Renal pelvis (tissue), 12 donors: ENCODE data around the gene PTGER1. TPM values are rescaled to one million over a fixed set of nuclear protein-coding genes. Genes with fewer than 3 reads are reported as not detected.

ENCODE experiments used
- DNase-seq: peaks from one replicate; pipeline ENCODE4 v3.0.0-alpha.2; 2013
- long read RNA-seq, 16 experiments: transcript quantifications; one replicate each; lab custom pipeline, GENCODE V29; 2026
- polyA plus RNA-seq, 3 donors: library from polyadenylated mRNA; unstranded; fragments of 120-200 nt; gene quantifications; one replicate each; pipeline ENCODE4 v1.2.1, GENCODE V29; 2013; ENCODE audit not compliant: insufficient read length in 3 of 3

PTGER1 gene
- polyA plus RNA-seq = 1 to 10 TPM; 5.6 to 7.0 (median 6.3) TPM
- long read RNA-seq, donor 1, transcript PTGER1-201 (3 exons, 1,421 nt) = major isoform, 5 of 5 reads
- long read RNA-seq, donor 1, partial matches to known transcripts = 0 of 5 reads
- long read RNA-seq, donor 1, other reads (novel, unspliced or antisense) = 0 of 5 reads
- long read RNA-seq, donor 2, transcript PTGER1-201 (3 exons, 1,421 nt) = major isoform, 6 of 6 reads
- long read RNA-seq, donor 2, partial matches to known transcripts = 0 of 6 reads
- long read RNA-seq, donor 2, other reads (novel, unspliced or antisense) = 0 of 6 reads
- long read RNA-seq, donor 3, transcript PTGER1-201 (3 exons, 1,421 nt) = major isoform, 12 of 17 reads
- long read RNA-seq, donor 3, partial matches to known transcripts = 5 of 17 reads
- long read RNA-seq, donor 3, other reads (novel, unspliced or antisense) = 0 of 17 reads
- long read RNA-seq, donor 4, transcript PTGER1-201 (3 exons, 1,421 nt) = major isoform, 16 of 30 reads
- long read RNA-seq, donor 4, partial matches to known transcripts = 14 of 30 reads
- long read RNA-seq, donor 4, other reads (novel, unspliced or antisense) = 0 of 30 reads
- long read RNA-seq, donor 5, partial matches to known transcripts = 0 of 4 reads
- long read RNA-seq, donor 5, other reads (novel, unspliced or antisense) = 0 of 4 reads
- long read RNA-seq, donor 6, transcript PTGER1-201 (3 exons, 1,421 nt) = major isoform, 12 of 12 reads
- long read RNA-seq, donor 6, partial matches to known transcripts = 0 of 12 reads
- long read RNA-seq, donor 6, other reads (novel, unspliced or antisense) = 0 of 12 reads
- long read RNA-seq, donor 7, transcript PTGER1-201 (3 exons, 1,421 nt) = major isoform, 10 of 10 reads
- long read RNA-seq, donor 7, partial matches to known transcripts = 0 of 10 reads
- long read RNA-seq, donor 7, other reads (novel, unspliced or antisense) = 0 of 10 reads
- long read RNA-seq, donor 8, partial matches to known transcripts = 0 of 1 reads
- long read RNA-seq, donor 8, other reads (novel, unspliced or antisense) = 0 of 1 reads
- long read RNA-seq, donor 9, transcript PTGER1-201 (3 exons, 1,421 nt) = major isoform, 17 of 22 reads
- long read RNA-seq, donor 9, partial matches to known transcripts = 5 of 22 reads
- long read RNA-seq, donor 9, other reads (novel, unspliced or antisense) = 0 of 22 reads
- long read RNA-seq, donor 10, transcript PTGER1-201 (3 exons, 1,421 nt) = major isoform, 9 of 9 reads
- long read RNA-seq, donor 10, partial matches to known transcripts = 0 of 9 reads
- long read RNA-seq, donor 10, other reads (novel, unspliced or antisense) = 0 of 9 reads
- long read RNA-seq, donor 11, transcript PTGER1-201 (3 exons, 1,421 nt) = major isoform, 6 of 6 reads
- long read RNA-seq, donor 11, partial matches to known transcripts = 0 of 6 reads
- long read RNA-seq, donor 11, other reads (novel, unspliced or antisense) = 0 of 6 reads
- long read RNA-seq, donor 12, transcript PTGER1-201 (3 exons, 1,421 nt) = major isoform, 14 of 14 reads
- long read RNA-seq, donor 12, partial matches to known transcripts = 0 of 14 reads
- long read RNA-seq, donor 12, other reads (novel, unspliced or antisense) = 0 of 14 reads
- long read RNA-seq, donor 13, partial matches to known transcripts = 0 of 4 reads
- long read RNA-seq, donor 13, other reads (novel, unspliced or antisense) = 0 of 4 reads
- long read RNA-seq, donor 14 = 0 reads
- long read RNA-seq, donor 15 = 0 reads
- long read RNA-seq, donor 16, transcript PTGER1-201 (3 exons, 1,421 nt) = major isoform, 16 of 21 reads
- long read RNA-seq, donor 16, partial matches to known transcripts = 5 of 21 reads
- long read RNA-seq, donor 16, other reads (novel, unspliced or antisense) = 0 of 21 reads

- no peak for DNase-seq
Measured at GRCh38 chr19:14475251-14476073, at the start of gene PTGER1. PTGER1 (minus strand) TSS chr19:14475354; CDS start chr19:14474320, 1,034 bp downstream.

GRCh38 chr19:14520543-14520942, 45.4 kb upstream of the PTGER1 start:
- no peak for DNase-seq

GRCh38 chr19:14519860-14520407, 44.8 kb upstream of the PTGER1 start:
- DNase-seq = no peak

- DNase-seq = no peak
Measured at GRCh38 chr19:14519245-14519859, 44.2 kb upstream of the PTGER1 start.

GRCh38 chr19:14517840-14518505, 42.8 kb upstream of the PTGER1 start, which contains the start of gene DNAJB1:
DNAJB1 (minus strand) TSS chr19:14518397; CDS start chr19:14518349, 48 bp downstream.
- DNase-seq = peak; percentile 52

- DNase-seq = no peak
Measured at GRCh38 chr19:14517446-14517839, 42.3 kb upstream of the PTGER1 start.

GRCh38 chr19:14516746-14517438, 41.7 kb upstream of the PTGER1 start:
- no peak for DNase-seq

GRCh38 chr19:14516048-14516534, 40.9 kb upstream of the PTGER1 start:
- DNase-seq = no peak

- DNase-seq = no peak
Measured at GRCh38 chr19:14515501-14516047, 40.4 kb upstream of the PTGER1 start.

GRCh38 chr19:14514215-14514863, 39.2 kb upstream of the PTGER1 start:
- no peak for DNase-seq

- no peak for DNase-seq
Measured at GRCh38 chr19:14512406-14512961, 37.3 kb upstream of the PTGER1 start.

- no peak for DNase-seq
Measured at GRCh38 chr19:14511229-14511593, 36.1 kb upstream of the PTGER1 start.

- no peak for DNase-seq
Measured at GRCh38 chr19:14510311-14511228, 35.4 kb upstream of the PTGER1 start.

- DNase-seq = no peak
Measured at GRCh38 chr19:14507704-14508542, 32.8 kb upstream of the PTGER1 start.
